PC-3 (cell line): Measurements from ENCODE around the gene ZNF354C.

Source experiments
- EZH2 ChIP-seq: fragments of 300-600 bp; sonication (generic); IDR thresholded peaks from one replicate; pipeline ENCODE4 v1.6.1; 2017; ENCODE audit warnings: antibody characterized with exemption, mild to moderate bottlenecking, low read length; ENCODE audit not compliant: unreplicated experiment
- EZH2phosphoT487 ChIP-seq: fragments of 300-600 bp; sonication (generic); IDR thresholded peaks from 2 replicates; pipeline ENCODE4 v1.6.1; 2018; ENCODE audit warnings: mild to moderate bottlenecking, antibody characterized with exemption, low read length, borderline replicate concordance
- TF ChIP-seq, protein P1 (sequence below): fragments of 300-600 bp; sonication (generic); conservative IDR thresholded peaks from 2 replicates; pipeline ENCODE4 v1.5.1; 2017; ENCODE audit warnings: antibody characterized with exemption, low read depth, mild to moderate bottlenecking, low read length

DNA sequence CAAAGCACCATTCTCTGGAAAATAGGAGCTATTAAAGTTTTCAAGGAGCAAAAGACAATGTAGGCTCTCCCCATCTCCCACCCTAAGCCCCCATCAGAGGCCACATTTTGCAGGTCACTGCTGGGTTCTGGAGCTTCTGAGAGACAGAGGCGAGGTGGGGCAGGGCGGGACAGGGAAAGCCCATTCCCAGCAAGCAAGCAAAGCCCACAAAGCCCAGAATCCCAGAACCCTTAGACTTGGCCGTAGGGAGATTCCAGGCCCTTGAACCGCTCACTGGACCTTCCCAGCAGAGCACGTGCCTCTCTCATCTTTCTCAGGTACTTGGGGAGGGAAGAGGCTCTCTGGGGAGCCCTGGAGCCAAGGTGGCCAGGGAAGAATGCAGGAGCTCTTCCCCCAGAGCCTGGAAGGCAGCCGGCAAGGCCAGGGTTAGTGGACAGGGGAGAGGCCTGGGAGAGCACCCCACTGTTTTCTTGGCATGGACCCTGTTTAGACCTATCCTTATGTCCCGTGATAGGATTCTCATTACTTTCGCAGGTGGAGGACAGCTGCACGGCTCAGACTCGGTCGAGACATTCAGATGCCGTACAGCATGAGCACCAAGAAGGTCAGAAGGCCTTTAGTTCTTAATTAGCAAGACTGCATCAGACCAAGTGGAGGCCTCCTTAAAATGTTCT is 52.4 kb downstream of the ZNF354C start:
- TF ChIP-seq, protein P1, sequence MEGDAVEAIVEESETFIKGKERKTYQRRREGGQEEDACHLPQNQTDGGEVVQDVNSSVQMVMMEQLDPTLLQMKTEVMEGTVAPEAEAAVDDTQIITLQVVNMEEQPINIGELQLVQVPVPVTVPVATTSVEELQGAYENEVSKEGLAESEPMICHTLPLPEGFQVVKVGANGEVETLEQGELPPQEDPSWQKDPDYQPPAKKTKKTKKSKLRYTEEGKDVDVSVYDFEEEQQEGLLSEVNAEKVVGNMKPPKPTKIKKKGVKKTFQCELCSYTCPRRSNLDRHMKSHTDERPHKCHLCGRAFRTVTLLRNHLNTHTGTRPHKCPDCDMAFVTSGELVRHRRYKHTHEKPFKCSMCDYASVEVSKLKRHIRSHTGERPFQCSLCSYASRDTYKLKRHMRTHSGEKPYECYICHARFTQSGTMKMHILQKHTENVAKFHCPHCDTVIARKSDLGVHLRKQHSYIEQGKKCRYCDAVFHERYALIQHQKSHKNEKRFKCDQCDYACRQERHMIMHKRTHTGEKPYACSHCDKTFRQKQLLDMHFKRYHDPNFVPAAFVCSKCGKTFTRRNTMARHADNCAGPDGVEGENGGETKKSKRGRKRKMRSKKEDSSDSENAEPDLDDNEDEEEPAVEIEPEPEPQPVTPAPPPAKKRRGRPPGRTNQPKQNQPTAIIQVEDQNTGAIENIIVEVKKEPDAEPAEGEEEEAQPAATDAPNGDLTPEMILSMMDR, result no peak
- no peak for TF ChIP-seq EZH2phosphoT487
- TF ChIP-seq EZH2, result no peak
